Mesothelial cell of epicardium (in vitro differentiated cells): Measurements from ENCODE around the gene WDR81. TPM values are rescaled to one million over a fixed set of nuclear protein-coding genes. Genes with fewer than 3 reads are reported as not detected.
A peak's percentile ranks its signal among the peaks of the same experiment; 100 is the strongest.
"Not testable (repeated sequence)": the region's sequence is repeated elsewhere in the genome, so short reads cannot be mapped to it uniquely, and the experiment has no call there.

Experiments
- DNase-seq, 2 experiments: peaks; one replicate each; pipeline ENCODE4 v3.0.0; 2021; ENCODE audit warnings: low spot score in 2 of 2; ENCODE audit not compliant: unreplicated experiment in 2 of 2
- H3K27ac Mint-ChIP-seq: 2 replicates; pipeline ENCODE4 v1.8.0; 2021; ENCODE audit warnings: mixed read lengths
- H3K27me3 Mint-ChIP-seq: 2 replicates; pipeline ENCODE4 v1.8.0; 2021; ENCODE audit warnings: low read depth, mixed read lengths
- H3K36me3 Mint-ChIP-seq: 2 replicates; pipeline ENCODE4 v1.8.0; 2021; ENCODE audit warnings: mixed read lengths
- H3K4me1 Mint-ChIP-seq: 2 replicates; pipeline ENCODE4 v1.8.0; 2021; ENCODE audit warnings: mixed read lengths
- H3K4me3 Mint-ChIP-seq: 2 replicates; pipeline ENCODE4 v1.8.0; 2021; ENCODE audit warnings: mild to moderate bottlenecking, moderate library complexity, mixed read lengths
- H3K9me3 Mint-ChIP-seq: 2 replicates; pipeline ENCODE4 v1.8.0; 2021; ENCODE audit warnings: mixed read lengths
- CTCF ChIP-seq: fragments of 200-600 bp; sonication (generic); IDR thresholded peaks from one replicate; pipeline ENCODE4 v1.5.0; 2021; ENCODE audit warnings: antibody characterized with exemption; ENCODE audit not compliant: unreplicated experiment
- total RNA-seq: library from RNA; stranded (reverse); gene quantifications from 3 replicates; pipeline ENCODE4 v1.2.1, GENCODE V29; 2021

Gene WDR81
- total RNA-seq, 1 donor from 2014 or later, result 20.6 TPM

GRCh38 chr17:1766382-1767135 lies 42.1 kb downstream of the WDR81 start:
- Mint-ChIP-seq H3K9me3 (no peaks in the 10 kb centered on the region), H3K27me3 (no peaks in the 10 kb centered on the region), H3K4me3 (no peak overlapping the region), H3K4me1 (peaks cover 35% of the 10 kb centered on the region), H3K27ac (no peak overlapping the region), H3K36me3 (peaks cover 3% of the 10 kb centered on the region)
- no peak for DNase-seq
- TF ChIP-seq CTCF, result no peak

GRCh38 chr17:1767358-1767757 lies 42.9 kb downstream of the WDR81 start:
- peaks cover 3% of the 10 kb centered on the region for H3K36me3 Mint-ChIP-seq
- no peak overlapping the region for H3K4me3 Mint-ChIP-seq
- no peak for TF ChIP-seq CTCF
- no peak overlapping the region for H3K27ac Mint-ChIP-seq
- no peaks in the 10 kb centered on the region for H3K9me3 Mint-ChIP-seq
- no peaks in the 10 kb centered on the region for H3K27me3 Mint-ChIP-seq
- peaks cover 28% of the 10 kb centered on the region for H3K4me1 Mint-ChIP-seq
- DNase-seq, result no peak

- no peaks in the 10 kb centered on the region for H3K27me3 Mint-ChIP-seq
- peak overlapping the region; percentile 13 for H3K4me3 Mint-ChIP-seq
- peaks cover 15% of the 10 kb centered on the region for H3K4me1 Mint-ChIP-seq
- H3K27ac Mint-ChIP-seq, result peak overlapping the region; percentile 88
- DNase-seq, result no peak
- H3K36me3 Mint-ChIP-seq, result peaks cover 5% of the 10 kb centered on the region
- no peak for TF ChIP-seq CTCF
- H3K9me3 Mint-ChIP-seq, result no peaks in the 10 kb centered on the region
Observed at GRCh38 chr17:1769822-1770477, 45.4 kb downstream of the WDR81 start.

GRCh38 chr17:1773000-1773695 lies 48.6 kb downstream of the WDR81 start:
- not testable (repeated sequence) for H3K9me3 Mint-ChIP-seq, DNase-seq, H3K4me3 Mint-ChIP-seq, H3K27me3 Mint-ChIP-seq
- Mint-ChIP-seq H3K27ac (peak overlapping the region; percentile 41), H3K4me1 (peaks cover 17% of the 10 kb centered on the region), H3K36me3 (peaks cover 16% of the 10 kb centered on the region)

- H3K27me3 Mint-ChIP-seq, result no peaks in the 10 kb centered on the region
- peaks cover 19% of the 10 kb centered on the region for H3K36me3 Mint-ChIP-seq
- TF ChIP-seq CTCF, result no peak
- no peaks in the 10 kb centered on the region for H3K9me3 Mint-ChIP-seq
- H3K27ac Mint-ChIP-seq, result peak overlapping the region; percentile 41
- no peak overlapping the region for H3K4me3 Mint-ChIP-seq
- no peak for DNase-seq
- peaks cover 17% of the 10 kb centered on the region for H3K4me1 Mint-ChIP-seq
Observed at GRCh38 chr17:1773696-1774181, 49.2 kb downstream of the WDR81 start.
